Measurements from ENCODE around the gene PTPRT. TPM values are rescaled to one million over a fixed set of nuclear protein-coding genes. Genes with fewer than 3 reads are reported as not detected.
A peak's percentile ranks its signal among the peaks of the same experiment; 100 is the strongest.

Gene PTPRT
- total and polyA plus RNA-seq, 2 of the 13 experiments (the other 11 are each of a cell fraction or from before 2014, with no cell fraction given), result under 0.01 to 0.09 TPM

DNA sequence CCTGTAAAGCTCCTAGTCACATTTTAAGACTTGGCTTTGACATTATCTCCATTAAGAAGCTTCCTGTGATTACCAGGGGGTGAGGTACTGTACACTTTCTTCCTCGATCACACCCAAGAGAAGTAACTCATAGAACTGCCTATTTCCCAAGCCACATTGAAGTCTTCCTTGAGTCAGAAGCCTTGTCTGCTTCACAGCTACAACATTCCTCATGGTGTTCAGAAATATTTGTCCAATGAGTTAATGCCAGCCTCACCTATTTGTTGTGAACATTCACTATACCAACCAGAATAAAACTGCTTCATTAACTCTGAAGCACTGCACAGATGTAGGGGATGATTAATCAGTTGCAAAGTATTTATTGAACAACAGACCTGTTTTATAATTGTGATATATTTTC is 622.3 kb downstream of the PTPRT start:
- no peak for DNase-seq (ENCODE audit: low spot score)
- H3K4me1 ChIP-seq (ENCODE audit: insufficient read depth, low read length), result no peaks in the 10 kb centered on the region
- no peaks in the 10 kb centered on the region for H3K27me3 ChIP-seq (ENCODE audit: control insufficient read depth in 1 of 2, insufficient read depth in 2 of 2, low read length in 2 of 2)
- ChIA-PET CTCF (ENCODE audit: low intra/inter-chr PET ratio, low total read pairs) (no interaction called here), POLR2A (no interaction called here)
- in situ Hi-C loops (cut with HindIII; ENCODE audit: extremely low pct_ligation_motif_present, low pct_unique_long_range_greater_than_20kb), result no loop called here
- H3K27ac ChIP-seq (ENCODE audit: extremely low read length, insufficient read depth, low read length), result no peak overlapping the region
- ATAC-seq, result no peak
- peak; percentile 12 for FAIRE-seq
- no peak overlapping the region for H3K4me2 ChIP-seq (ENCODE audit: low read depth, low read length)
- TF ChIP-seq ZNF230 (CRISPR knock-in tag; IDR thresholded peaks at IDR 0.05) (no peak), ZSCAN30 (CRISPR knock-in tag; IDR thresholded peaks at IDR 0.05) (no peak), RARG (CRISPR knock-in tag; IDR thresholded peaks at IDR 0.05; ENCODE audit: low read depth) (no peak), YY1 (IDR thresholded peaks at IDR 0.05; ENCODE audit: insufficient read depth, insufficient replicate concordance, low read depth, low read length) (no peak), ZNF124 (CRISPR knock-in tag; IDR thresholded peaks at IDR 0.05) (no peak), E2F1 (CRISPR knock-in tag; IDR thresholded peaks at IDR 0.05) (no peak), TBX2 (CRISPR knock-in tag; IDR thresholded peaks at IDR 0.05; ENCODE audit: borderline replicate concordance) (no peak), KAT2B (IDR thresholded peaks at IDR 0.05; ENCODE audit: borderline replicate concordance, low read depth, low read length) (no peak), ZNF432 (CRISPR knock-in tag; IDR thresholded peaks at IDR 0.05; ENCODE audit: borderline replicate concordance) (no peak), ZNF33B (CRISPR knock-in tag; IDR thresholded peaks at IDR 0.05) (no peak), TARDBP (CRISPR knock-in tag; IDR thresholded peaks at IDR 0.05) (no peak), SIN3B (IDR thresholded peaks at IDR 0.05; ENCODE audit: low read length) (no peak), NFATC3 (CRISPR knock-in tag; IDR thresholded peaks at IDR 0.05) (no peak), KLF12 (CRISPR knock-in tag; IDR thresholded peaks at IDR 0.05; ENCODE audit: borderline replicate concordance) (no peak), ZNF615 (CRISPR knock-in tag; IDR thresholded peaks at IDR 0.05; ENCODE audit: borderline replicate concordance) (no peak), HNF4G (IDR thresholded peaks at IDR 0.05; ENCODE audit: borderline replicate concordance, low read depth, low read length) (no peak), HNF4G (CRISPR knock-in tag; IDR thresholded peaks at IDR 0.05; ENCODE audit: borderline replicate concordance, low read depth) (no peak), ARID4A (CRISPR knock-in tag; IDR thresholded peaks at IDR 0.05; ENCODE audit: borderline replicate concordance) (no peak)
- TF ChIP-seq, protein P1, sequence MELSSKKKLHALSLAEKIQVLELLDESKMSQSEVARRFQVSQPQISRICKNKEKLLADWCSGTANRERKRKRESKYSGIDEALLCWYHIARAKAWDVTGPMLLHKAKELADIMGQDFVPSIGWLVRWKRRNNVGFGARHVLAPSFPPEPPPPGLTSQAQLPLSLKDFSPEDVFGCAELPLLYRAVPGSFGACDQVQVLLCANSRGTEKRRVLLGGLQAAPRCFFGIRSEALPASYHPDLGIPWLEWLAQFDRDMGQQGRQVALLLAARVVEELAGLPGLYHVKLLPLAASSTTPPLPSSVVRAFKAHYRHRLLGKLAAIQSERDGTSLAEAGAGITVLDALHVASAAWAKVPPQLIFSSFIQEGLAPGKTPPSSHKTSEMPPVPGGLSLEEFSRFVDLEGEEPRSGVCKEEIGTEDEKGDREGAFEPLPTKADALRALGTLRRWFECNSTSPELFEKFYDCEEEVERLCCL (CRISPR knock-in tag; IDR thresholded peaks at IDR 0.05; ENCODE audit: borderline replicate concordance), result no peak
- no peaks in the 10 kb centered on the region for H4K20me1 ChIP-seq (ENCODE audit: insufficient read depth, low read length)
- no peak overlapping the region for H3K9ac ChIP-seq (ENCODE audit: insufficient read depth, low read depth, low read length)
- H2AFZ ChIP-seq (ENCODE audit: low read length), result no peak overlapping the region
- no peak overlapping the region for H3K4me3 ChIP-seq (replicated peaks in 1 of 3; ENCODE audit: insufficient read depth in 1 of 3, low read depth in 2 of 3, low read length in 3 of 3)
- no TSS peak for BruUV-seq (replicated peaks)
- WGBS (ENCODE audit: low lambda C conversion rate), result 0% methylated on average over 1 of the region's 1 CpG
- H3K79me2 ChIP-seq (ENCODE audit: insufficient read depth, low read length), result no peaks in the 10 kb centered on the region
- peaks cover 30% of the 10 kb centered on the region for H3K9me3 ChIP-seq (ENCODE audit: low read length)
- intact Hi-C loops (cut with micrococcal nuclease; ENCODE audit: unreplicated experiment), result no loop called here
- H3K36me3 ChIP-seq (replicated peaks in 1 of 2; ENCODE audit: control insufficient read depth in 1 of 2, insufficient read depth in 2 of 2, low read length in 2 of 2), result no peaks in the 10 kb centered on the region
